ENCODE data around the gene NDUFV2.
"Not testable (repeated sequence)": the region's sequence is repeated elsewhere in the genome, so short reads cannot be mapped to it uniquely, and the experiment has no call there.

The NDUFV2 gene

GRCh38 chr18:9147440-9148202, 45.1 kb downstream of the NDUFV2 start:
- no peak overlapping the region for H3K4me3 ChIP-seq (ENCODE audit: low read depth, low read length)

- H3K4me3 ChIP-seq (ENCODE audit: low read depth, low read length), result no peak overlapping the region
Measured at GRCh38 chr18:9148203-9148552, 45.7 kb downstream of the NDUFV2 start.

- no peak overlapping the region for H3K4me3 ChIP-seq (ENCODE audit: low read depth, low read length)
Measured at GRCh38 chr18:9150121-9150520, 47.6 kb downstream of the NDUFV2 start.

GRCh38 chr18:9153256-9153655, 50.8 kb downstream of the NDUFV2 start:
- no peak overlapping the region for H3K4me3 ChIP-seq (ENCODE audit: low read depth, low read length)

- no peak overlapping the region for H3K4me3 ChIP-seq (ENCODE audit: low read depth, low read length)
Measured at GRCh38 chr18:9156604-9157249, 54.2 kb downstream of the NDUFV2 start.

- H3K4me3 ChIP-seq (ENCODE audit: low read depth, low read length), result no peak overlapping the region
Measured at GRCh38 chr18:9157806-9158205, 55.3 kb downstream of the NDUFV2 start.

- no peak overlapping the region for H3K4me3 ChIP-seq (ENCODE audit: low read depth, low read length)
Measured at GRCh38 chr18:9160014-9160413, 57.5 kb downstream of the NDUFV2 start.

GRCh38 chr18:9162663-9163062, 60.2 kb downstream of the NDUFV2 start:
- H3K4me3 ChIP-seq (ENCODE audit: low read depth, low read length), result not testable (repeated sequence)

GRCh38 chr18:9164149-9164548, 61.6 kb downstream of the NDUFV2 start:
- not testable (repeated sequence) for H3K4me3 ChIP-seq (ENCODE audit: low read depth, low read length)

GRCh38 chr18:9165883-9166282, 63.4 kb downstream of the NDUFV2 start:
- not testable (repeated sequence) for H3K4me3 ChIP-seq (ENCODE audit: low read depth, low read length)

GRCh38 chr18:9169515-9169914, 67.0 kb downstream of the NDUFV2 start:
- H3K4me3 ChIP-seq (ENCODE audit: low read depth, low read length), result not testable (repeated sequence)

- H3K4me3 ChIP-seq (ENCODE audit: low read depth, low read length), result not testable (repeated sequence)
Measured at GRCh38 chr18:9171919-9172318, 69.4 kb downstream of the NDUFV2 start.

- H3K4me3 ChIP-seq (ENCODE audit: low read depth, low read length), result no peak overlapping the region
Measured at GRCh38 chr18:9172506-9173127, 70.1 kb downstream of the NDUFV2 start.

GRCh38 chr18:9173770-9174233, 71.3 kb downstream of the NDUFV2 start:
- H3K4me3 ChIP-seq (ENCODE audit: low read depth, low read length), result no peak overlapping the region

- H3K4me3 ChIP-seq (ENCODE audit: low read depth, low read length), result no peak overlapping the region
Measured at GRCh38 chr18:9174302-9174701, 71.8 kb downstream of the NDUFV2 start.

GRCh38 chr18:9175115-9175514, 72.6 kb downstream of the NDUFV2 start:
- H3K4me3 ChIP-seq (ENCODE audit: low read depth, low read length), result no peak overlapping the region

GRCh38 chr18:9177031-9177430, 74.5 kb downstream of the NDUFV2 start:
- no peak overlapping the region for H3K4me3 ChIP-seq (ENCODE audit: low read depth, low read length)

GRCh38 chr18:9177466-9177865, 75.0 kb downstream of the NDUFV2 start:
- H3K4me3 ChIP-seq (ENCODE audit: low read depth, low read length), result no peak overlapping the region

GRCh38 chr18:9178557-9178956, 76.1 kb downstream of the NDUFV2 start:
- no peak overlapping the region for H3K4me3 ChIP-seq (ENCODE audit: low read depth, low read length)

GRCh38 chr18:9181275-9181674, 78.8 kb downstream of the NDUFV2 start:
- no peak overlapping the region for H3K4me3 ChIP-seq (ENCODE audit: low read depth, low read length)

- H3K4me3 ChIP-seq (ENCODE audit: low read depth, low read length), result no peak overlapping the region
Measured at GRCh38 chr18:9182852-9183399, 80.4 kb downstream of the NDUFV2 start.

Data from iPS-11a (cell line).